ENCODE results near the gene FGD3. TPM values are rescaled to one million over a fixed set of nuclear protein-coding genes. Genes with fewer than 3 reads are reported as not detected.
"Not testable (repeated sequence)": the region's sequence is repeated elsewhere in the genome, so short reads cannot be mapped to it uniquely, and the experiment has no call there.

FGD3 gene
- total RNA-seq, 2 donors from 2014 or later, result 42.0 to 43.3 TPM

DNA sequence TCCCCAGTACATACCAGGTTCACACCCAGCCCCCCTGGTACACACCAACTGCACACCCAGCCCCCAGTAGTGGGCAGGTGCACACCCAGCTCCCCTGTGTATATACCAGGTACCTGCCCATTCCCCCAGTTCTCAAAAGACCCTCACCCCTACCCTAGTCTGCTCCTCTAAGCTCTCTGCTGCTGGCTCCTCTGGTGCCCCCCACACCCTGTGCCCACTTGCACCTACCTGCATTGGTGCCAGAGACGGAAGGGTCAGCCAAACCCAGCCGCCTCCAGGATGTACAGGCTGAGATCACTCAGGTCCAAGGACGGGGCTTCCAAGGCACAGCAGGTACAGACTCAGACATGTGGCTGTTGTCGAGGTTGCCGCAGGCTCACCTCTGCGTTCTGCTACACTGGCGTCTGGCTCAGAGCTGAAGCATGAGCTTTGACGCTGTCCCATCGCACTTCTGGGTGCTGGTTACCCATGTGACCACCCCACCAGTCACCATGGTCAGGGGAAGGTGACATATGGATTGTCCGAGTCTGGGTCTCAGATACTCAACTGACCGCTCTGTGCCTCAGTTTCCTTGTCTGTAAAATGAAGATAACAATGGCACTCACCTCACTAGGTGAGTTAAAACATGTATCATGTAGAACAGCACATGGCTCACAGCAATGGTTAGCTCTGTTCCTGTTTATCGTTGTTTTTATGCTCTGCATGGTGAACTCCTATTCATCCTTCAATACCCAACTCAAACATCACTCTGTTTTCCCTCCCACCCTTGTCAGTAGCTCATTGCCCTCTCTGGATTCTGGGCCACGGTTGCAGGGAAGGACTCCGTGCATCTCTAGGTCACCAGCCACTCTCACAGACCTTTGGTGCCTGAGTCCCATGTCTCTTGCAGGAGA is 65.9 kb downstream of the FGD3 start:
- Mint-ChIP-seq H3K4me1 (ENCODE audit: low read depth in 2 of 2) (peaks cover 0 to 6% of the 10 kb centered on the region in 2 donors), H3K9me3 (no peaks in the 10 kb centered on the region), H3K27ac (no peak overlapping the region), H3K36me3 (peaks cover 3% of the 10 kb centered on the region), H3K27me3 (no peaks in the 10 kb centered on the region), H3K4me3 (no peak overlapping the region)
- DNase-seq (ENCODE audit: low spot score) (no peak), ATAC-seq (peak; percentile 13 to 20)

DNA sequence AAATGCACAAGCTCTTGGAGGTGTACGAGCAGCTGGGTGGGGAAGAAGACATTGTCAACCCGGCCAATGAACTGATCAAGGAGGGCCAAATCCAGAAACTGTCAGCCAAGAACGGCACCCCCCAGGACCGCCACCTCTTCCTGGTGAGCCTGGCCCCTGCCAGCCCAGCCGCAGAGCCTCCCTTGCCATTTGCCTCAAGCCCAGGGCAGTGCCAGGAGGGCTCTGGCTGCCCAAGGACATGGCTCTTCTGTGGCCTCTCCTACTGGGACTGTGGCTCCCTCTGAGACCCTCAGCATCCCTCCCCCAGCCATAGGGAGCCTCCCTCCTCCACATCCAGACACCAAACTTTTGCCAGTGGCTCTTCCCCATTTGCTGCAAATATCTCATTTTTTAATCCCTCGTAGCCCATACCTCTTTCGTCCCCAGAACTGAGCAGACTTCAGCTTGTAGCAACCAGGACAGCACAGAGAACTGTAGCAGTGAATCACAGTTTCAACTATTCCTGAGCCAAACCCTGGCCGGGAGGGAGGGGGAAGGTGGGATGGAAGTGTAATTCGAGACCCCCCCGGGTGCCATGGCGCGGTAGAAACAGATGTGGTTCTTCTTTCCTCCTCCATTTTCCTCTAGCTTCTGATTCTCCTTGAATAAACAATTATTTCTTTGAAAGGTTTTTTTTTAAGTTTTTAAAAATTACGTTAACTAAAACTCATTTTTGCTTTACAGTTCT is 66.7 kb downstream of the FGD3 start:
- no peak for DNase-seq (ENCODE audit: low spot score)
- no peaks in the 10 kb centered on the region for H3K9me3 Mint-ChIP-seq
- H3K36me3 Mint-ChIP-seq, result peaks cover 3% of the 10 kb centered on the region
- H3K27me3 Mint-ChIP-seq, result no peaks in the 10 kb centered on the region
- no peak overlapping the region for H3K4me3 Mint-ChIP-seq
- H3K4me1 Mint-ChIP-seq (ENCODE audit: low read depth in 2 of 2), result peaks cover 0 to 6% of the 10 kb centered on the region in 2 donors
- no peak overlapping the region for H3K27ac Mint-ChIP-seq
- ATAC-seq, result no peak

DNA sequence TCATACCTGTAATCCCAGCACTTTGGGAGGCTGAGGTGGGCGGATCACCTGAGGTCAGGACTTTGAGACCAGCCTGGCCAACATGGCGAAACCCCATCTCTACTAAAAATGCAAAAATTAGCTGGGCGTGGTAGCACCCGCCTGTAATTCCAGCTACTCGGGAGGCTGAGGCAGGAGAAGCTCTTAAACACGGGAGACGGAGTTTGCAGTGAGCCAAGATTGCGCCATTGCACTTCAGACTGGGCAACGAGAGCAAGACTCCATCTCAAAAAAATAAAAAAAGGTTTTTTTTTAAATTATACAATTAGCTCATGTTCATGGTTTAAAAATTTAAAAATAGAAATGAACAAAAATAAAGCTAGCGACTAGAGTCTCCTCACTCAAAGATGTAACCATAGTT is 67.9 kb downstream of the FGD3 start:
- not testable (repeated sequence) for H3K36me3 Mint-ChIP-seq; H3K4me3 Mint-ChIP-seq; ATAC-seq; H3K9me3 Mint-ChIP-seq; H3K27me3 Mint-ChIP-seq; H3K27ac Mint-ChIP-seq; DNase-seq (ENCODE audit: low spot score)
- peaks cover 0 to 11% of the 10 kb centered on the region in 2 donors for H3K4me1 Mint-ChIP-seq (ENCODE audit: low read depth in 2 of 2)

DNA sequence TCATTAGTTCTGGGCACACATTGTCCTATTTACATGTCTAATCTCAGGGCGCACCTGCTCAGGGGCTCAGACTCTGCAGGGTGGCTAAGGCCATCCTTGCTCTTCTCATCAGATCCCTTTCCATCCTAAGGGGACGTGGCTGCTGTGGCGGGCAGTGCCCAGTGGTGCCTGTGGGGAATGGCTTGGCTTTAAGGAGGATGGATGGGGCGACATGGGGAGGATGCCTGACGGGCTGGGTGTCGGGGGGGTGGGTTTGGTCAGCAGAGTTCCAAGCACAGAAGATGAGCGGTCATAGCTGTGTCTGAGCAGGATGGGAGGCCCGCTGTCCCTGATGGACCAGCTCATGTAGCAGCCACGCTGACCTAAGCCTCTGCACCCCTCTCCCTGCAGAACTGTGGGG is 70.3 kb downstream of the FGD3 start:
- no peak for DNase-seq (ENCODE audit: low spot score)
- Mint-ChIP-seq H3K4me3 (no peak overlapping the region), H3K27ac (peak overlapping the region in 1 of 2 donors; percentile 16), H3K36me3 (peaks cover 7% of the 10 kb centered on the region), H3K9me3 (no peaks in the 10 kb centered on the region), H3K4me1 (ENCODE audit: low read depth in 2 of 2) (peaks cover 0 to 9% of the 10 kb centered on the region in 2 donors), H3K27me3 (no peaks in the 10 kb centered on the region)
- no peak for ATAC-seq

DNA sequence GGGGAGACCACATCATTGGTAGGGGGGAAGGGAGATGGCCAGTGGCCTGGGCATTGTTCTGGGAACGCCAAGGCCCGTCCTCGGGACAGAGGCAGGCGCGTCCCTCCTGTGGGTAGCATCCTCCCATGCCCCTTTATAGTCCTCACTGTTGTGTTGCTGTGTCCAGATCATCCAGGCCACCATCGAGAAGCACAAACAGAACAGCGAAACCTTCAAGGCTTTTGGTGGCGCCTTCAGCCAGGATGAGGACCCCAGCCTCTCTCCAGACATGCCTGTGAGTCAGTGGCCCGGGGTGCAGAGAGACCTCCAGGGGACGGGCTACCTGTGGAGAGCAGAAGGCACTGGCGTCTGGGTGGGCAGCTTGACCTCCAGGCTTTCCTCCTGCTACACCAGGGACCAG is 72.8 kb downstream of the FGD3 start:
- Mint-ChIP-seq H3K4me3 (no peak overlapping the region), H3K36me3 (peaks cover 7% of the 10 kb centered on the region), H3K27ac (no peak overlapping the region), H3K9me3 (no peaks in the 10 kb centered on the region), H3K27me3 (no peaks in the 10 kb centered on the region), H3K4me1 (ENCODE audit: low read depth in 2 of 2) (peaks cover 5 to 13% of the 10 kb centered on the region in 2 donors)
- ATAC-seq, result no peak
- no peak for DNase-seq (ENCODE audit: low spot score)

DNA sequence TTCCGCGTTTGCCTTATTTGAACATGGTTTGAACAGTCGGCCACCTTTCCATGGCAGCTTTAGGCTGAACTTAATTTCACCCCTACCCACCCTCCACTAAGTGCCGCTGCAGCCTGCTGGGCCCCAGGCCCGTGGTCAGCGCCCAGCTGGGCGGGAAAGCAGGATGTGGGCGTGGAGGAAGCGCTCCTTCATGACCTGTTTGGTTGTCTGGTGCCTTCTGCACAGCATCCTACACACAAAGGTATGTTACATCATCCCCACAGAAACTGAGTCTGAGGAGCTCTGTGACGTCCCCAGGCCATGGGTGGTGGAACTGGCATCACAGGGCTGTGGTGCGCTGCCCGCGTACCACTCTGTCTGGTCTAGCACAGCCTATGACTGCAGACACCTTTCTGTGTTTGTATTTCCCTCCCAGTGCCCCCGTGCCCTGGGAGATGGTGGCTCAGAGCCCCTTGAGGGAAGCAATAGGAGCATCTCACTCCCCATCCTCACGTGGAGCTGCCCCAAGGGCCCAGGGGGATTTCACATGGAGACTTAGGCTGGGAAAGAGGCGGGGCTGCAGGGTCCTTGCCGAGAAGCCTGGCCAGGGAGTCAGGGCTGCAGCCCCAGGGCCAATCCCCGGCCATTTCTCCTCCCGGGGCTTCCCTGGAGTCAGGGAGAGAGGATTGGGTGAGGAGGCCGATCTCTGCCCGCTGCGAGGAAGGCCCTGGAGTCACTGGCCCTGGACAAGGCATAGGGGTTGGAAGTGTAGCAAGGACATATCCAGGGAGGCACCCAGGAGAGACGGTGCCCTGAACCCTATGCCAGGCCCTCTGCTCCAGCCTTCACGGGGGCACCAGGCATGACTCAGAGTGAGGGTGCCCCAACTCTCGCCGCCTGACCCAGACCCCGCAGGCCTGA is 73.7 kb downstream of the FGD3 start:
- DNase-seq (ENCODE audit: low spot score) (no peak), ATAC-seq (no peak)
- H3K36me3 Mint-ChIP-seq, result peaks cover 7% of the 10 kb centered on the region
- no peaks in the 10 kb centered on the region for H3K9me3 Mint-ChIP-seq
- H3K27ac Mint-ChIP-seq, result no peak overlapping the region
- H3K4me3 Mint-ChIP-seq, result no peak overlapping the region
- H3K27me3 Mint-ChIP-seq, result no peaks in the 10 kb centered on the region
- H3K4me1 Mint-ChIP-seq (ENCODE audit: low read depth in 2 of 2), result peaks cover 5 to 16% of the 10 kb centered on the region in 2 donors

DNA sequence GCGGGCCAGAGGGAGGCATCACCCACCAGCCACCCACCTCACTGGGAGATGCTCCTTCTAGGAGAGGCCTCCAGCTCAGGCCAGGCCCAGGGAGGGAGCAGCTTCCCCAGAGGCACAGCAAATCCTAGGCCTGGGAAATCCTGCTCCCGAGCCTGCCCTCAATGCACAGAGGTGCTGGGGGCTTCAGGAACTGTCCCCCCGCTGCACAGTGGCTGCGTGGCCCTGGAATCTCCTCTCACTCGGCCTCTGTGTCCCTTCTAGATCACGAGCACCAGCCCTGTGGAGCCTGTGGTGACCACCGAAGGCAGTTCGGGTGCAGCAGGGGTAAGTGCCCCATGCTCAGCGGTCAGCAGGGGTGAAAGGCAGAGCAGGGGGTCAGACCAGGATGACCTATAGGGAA is 74.7 kb downstream of the FGD3 start:
- H3K4me3 Mint-ChIP-seq, result no peak overlapping the region
- no peak overlapping the region for H3K27ac Mint-ChIP-seq
- no peaks in the 10 kb centered on the region for H3K9me3 Mint-ChIP-seq
- H3K27me3 Mint-ChIP-seq, result no peaks in the 10 kb centered on the region
- peaks cover 5 to 16% of the 10 kb centered on the region in 2 donors for H3K4me1 Mint-ChIP-seq (ENCODE audit: low read depth in 2 of 2)
- H3K36me3 Mint-ChIP-seq, result peaks cover 7% of the 10 kb centered on the region
- ATAC-seq (no peak), DNase-seq (ENCODE audit: low spot score) (no peak)

DNA sequence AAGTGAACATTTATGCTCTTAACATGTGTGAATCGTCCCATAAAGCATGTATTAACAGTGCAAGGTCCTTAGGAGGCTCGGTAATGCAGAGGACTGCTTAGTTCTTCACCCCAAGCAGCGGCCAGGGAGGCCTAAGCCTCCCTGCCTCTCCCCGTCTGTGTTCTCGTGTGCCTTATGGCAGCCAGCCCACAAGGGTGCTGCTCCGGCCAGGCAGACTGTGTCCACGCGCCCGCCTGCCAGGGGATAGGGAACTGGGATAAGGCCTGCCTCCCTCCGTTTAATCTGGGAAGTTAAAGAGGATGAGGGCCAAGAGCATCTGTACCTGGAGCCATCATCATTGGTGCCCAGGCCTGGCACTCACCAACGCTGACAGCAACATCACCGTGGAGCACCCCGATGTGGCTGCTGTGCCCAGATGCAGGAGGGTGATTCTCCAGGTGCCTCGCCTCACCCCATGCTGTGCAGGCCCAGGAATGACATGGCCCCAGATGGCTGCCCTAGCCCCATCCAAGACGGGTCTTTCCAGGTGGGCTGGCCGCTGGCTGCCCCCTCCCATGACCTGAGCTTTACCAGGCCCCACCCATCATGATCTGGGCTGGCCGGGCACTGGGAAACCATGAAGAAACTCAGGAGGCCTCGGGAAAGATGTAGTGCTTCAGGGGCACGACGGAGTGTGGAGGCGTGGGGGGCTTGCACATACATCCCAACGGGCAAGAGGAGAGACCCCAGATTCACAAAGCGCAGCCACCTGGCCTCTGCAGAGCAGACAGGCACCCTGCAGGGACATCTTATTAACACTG is 75.6 kb downstream of the FGD3 start:
- Mint-ChIP-seq H3K4me1 (ENCODE audit: low read depth in 2 of 2) (peaks cover 13 to 23% of the 10 kb centered on the region in 2 donors), H3K4me3 (no peak overlapping the region), H3K27me3 (no peaks in the 10 kb centered on the region), H3K36me3 (peaks cover 7% of the 10 kb centered on the region), H3K9me3 (no peaks in the 10 kb centered on the region), H3K27ac (no peak overlapping the region)
- no peak for DNase-seq (ENCODE audit: low spot score)
- no peak for ATAC-seq

DNA sequence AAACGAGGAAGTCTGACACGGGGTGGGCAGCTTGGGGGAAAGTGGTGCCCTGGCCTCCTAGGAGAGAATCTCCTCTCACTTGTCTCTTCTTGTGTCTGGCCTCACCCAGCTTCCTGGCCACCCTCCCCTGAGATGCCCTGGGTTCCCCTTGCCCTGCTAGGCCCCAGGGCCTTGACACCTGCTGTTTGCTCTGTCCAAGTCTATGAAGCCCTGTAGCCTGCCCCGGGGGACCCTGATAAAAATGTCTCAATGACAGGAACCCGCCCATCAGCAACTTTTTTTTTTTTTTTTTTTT is 76.1 kb downstream of the FGD3 start:
- no peak overlapping the region for H3K4me3 Mint-ChIP-seq
- H3K27me3 Mint-ChIP-seq, result no peaks in the 10 kb centered on the region
- no peaks in the 10 kb centered on the region for H3K9me3 Mint-ChIP-seq
- ATAC-seq (no peak), DNase-seq (ENCODE audit: low spot score) (no peak)
- peaks cover 7% of the 10 kb centered on the region for H3K36me3 Mint-ChIP-seq
- peak overlapping the region in 1 of 2 donors; percentile 63 for H3K27ac Mint-ChIP-seq
- peaks cover 18 to 29% of the 10 kb centered on the region in 2 donors for H3K4me1 Mint-ChIP-seq (ENCODE audit: low read depth in 2 of 2)

DNA sequence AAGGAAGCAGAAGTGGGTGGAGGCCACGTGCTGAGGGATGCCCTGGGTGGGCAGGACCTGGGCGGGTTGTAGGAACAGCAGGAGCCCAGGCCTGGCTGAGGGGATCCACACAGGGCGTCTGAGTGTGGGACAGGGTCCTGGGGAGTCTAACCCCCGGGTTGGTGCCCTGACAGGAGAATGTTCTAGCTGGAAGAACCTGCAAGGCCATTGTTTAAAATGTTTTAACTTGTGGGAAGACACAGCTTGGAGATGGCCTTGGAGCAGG is 77.3 kb downstream of the FGD3 start:
- ATAC-seq, result no peak

DNA sequence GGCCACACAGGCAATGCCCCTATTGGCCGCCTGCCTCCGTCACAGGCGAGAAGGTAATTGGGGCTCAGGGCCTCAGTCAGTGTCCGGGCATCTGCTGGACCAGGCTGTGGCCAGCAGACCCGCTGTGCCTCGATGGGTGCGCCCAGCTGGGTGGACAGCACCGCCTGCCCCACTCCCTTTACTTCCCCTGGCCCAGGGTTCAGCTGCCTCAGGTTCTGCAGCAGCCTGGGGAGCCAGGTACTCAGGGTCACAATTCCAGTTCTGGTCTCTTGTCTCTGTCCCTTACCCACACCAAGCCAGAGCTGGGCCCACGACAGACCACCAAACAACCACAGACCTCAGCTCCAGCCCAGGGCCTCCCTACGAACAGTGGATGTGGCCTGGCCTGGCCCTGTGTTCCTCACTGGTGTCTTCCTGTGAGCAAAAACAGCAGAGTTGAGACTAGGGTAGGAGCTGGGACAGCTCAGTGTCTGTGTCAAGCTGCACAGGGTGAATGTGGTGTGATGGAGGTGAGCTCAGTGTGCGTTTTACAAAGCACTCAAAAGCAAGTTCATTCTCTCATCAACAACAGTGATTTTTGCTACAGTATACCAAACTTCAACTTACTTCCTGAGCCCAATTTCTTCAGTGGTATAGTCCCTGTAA is 77.8 kb downstream of the FGD3 start:
- DNase-seq (ENCODE audit: low spot score) (no peak), ATAC-seq (peak in 1 of 2 donors; percentile 34)
- Mint-ChIP-seq H3K27ac (peak overlapping the region; percentile 64 to 80), H3K27me3 (no peaks in the 10 kb centered on the region), H3K4me3 (no peak overlapping the region), H3K9me3 (no peaks in the 10 kb centered on the region), H3K36me3 (no peaks in the 10 kb centered on the region), H3K4me1 (ENCODE audit: low read depth in 2 of 2) (peaks cover 25 to 27% of the 10 kb centered on the region in 2 donors)

More for the DNA sequence above, 77.3 kb downstream of the FGD3 start:
- Mint-ChIP-seq H3K36me3 (no peaks in the 10 kb centered on the region), H3K27me3 (no peaks in the 10 kb centered on the region), H3K27ac (peak overlapping the region; percentile 63 to 64), H3K9me3 (no peaks in the 10 kb centered on the region), H3K4me3 (no peak overlapping the region), H3K4me1 (ENCODE audit: low read depth in 2 of 2) (peaks cover 25 to 28% of the 10 kb centered on the region in 2 donors)
- DNase-seq (ENCODE audit: low spot score), result no peak

DNA sequence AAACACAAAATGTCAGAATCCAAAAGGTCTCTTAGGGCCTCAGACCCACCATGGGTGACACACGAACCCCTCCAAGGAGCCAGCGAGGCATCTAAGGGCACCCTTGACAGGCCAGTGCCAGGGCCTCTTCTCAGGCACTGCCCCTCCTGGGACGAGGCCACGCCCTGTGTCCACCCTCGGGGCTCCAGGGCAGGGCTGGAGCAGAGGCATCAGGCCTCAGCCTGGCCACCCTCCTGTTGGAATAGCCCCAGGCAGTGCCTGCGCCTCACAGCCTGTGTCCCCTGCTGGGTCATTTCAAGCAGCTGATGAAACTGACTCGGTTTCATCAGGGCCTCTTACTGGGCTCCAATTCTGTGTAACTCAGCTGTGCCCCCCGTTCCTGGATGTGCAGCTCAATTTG is 78.4 kb downstream of the FGD3 start:
- Mint-ChIP-seq H3K9me3 (no peaks in the 10 kb centered on the region), H3K36me3 (peaks cover 3% of the 10 kb centered on the region), H3K27me3 (no peaks in the 10 kb centered on the region), H3K4me3 (no peak overlapping the region), H3K27ac (peak overlapping the region; percentile 64 to 80), H3K4me1 (ENCODE audit: low read depth in 2 of 2) (peaks cover 27 to 28% of the 10 kb centered on the region in 2 donors)
- ATAC-seq (no peak), DNase-seq (ENCODE audit: low spot score) (no peak)

DNA sequence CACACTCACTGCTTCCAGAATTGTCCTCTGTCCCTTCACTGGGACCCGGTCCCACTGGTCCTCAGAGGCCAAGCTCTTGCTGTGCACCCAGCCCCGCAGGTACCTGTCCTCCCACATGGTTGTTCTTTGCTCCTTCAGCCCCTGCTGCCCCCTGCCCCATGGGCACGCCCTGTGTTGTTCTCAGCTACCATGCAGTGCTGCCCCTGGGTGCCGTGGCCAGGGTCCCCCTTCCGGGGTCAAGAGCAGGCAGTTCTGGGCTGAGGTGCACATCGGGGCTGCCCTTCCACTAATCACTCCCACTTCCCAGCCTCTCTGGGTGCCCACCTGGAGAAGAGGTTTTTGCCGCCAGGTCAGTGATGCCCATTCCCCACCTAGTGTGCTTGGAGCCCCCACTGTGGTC is 79.3 kb downstream of the FGD3 start:
- H3K4me3 Mint-ChIP-seq, result no peak overlapping the region
- H3K9me3 Mint-ChIP-seq, result no peaks in the 10 kb centered on the region
- H3K4me1 Mint-ChIP-seq (ENCODE audit: low read depth in 2 of 2), result peaks cover 30 to 31% of the 10 kb centered on the region in 2 donors
- no peak overlapping the region for H3K27ac Mint-ChIP-seq
- DNase-seq (ENCODE audit: low spot score) (no peak), ATAC-seq (no peak)
- no peaks in the 10 kb centered on the region for H3K27me3 Mint-ChIP-seq
- H3K36me3 Mint-ChIP-seq, result peaks cover 7% of the 10 kb centered on the region

Measured in natural killer cell treated with Interleukin-12 subunit alpha and Interleukin-12 subunit beta and Interleukin-15 and Interleukin-18, amount 100 ng/mL, for 72 hours (primary cell).